Nucleus accumbens (tissue), 56 donors: ENCODE data around the gene IL36RN.
A peak's percentile ranks its signal among the peaks of the same experiment; 100 is the strongest.
"Not testable (repeated sequence)": the region's sequence is repeated elsewhere in the genome, so short reads cannot be mapped to it uniquely, and the experiment has no call there.

Experiments
- DNase-seq, 56 donors: peaks; one replicate each; lab custom pipeline; 2025; lab: John Stamatoyannopoulos, UW

The IL36RN gene

GRCh38 chr2:113096842-113097618, 38.0 kb downstream of the IL36RN start:
- not testable (repeated sequence) for DNase-seq

GRCh38 chr2:113098041-113098440, 39.0 kb downstream of the IL36RN start:
- no peak for DNase-seq

- DNase-seq = no peak
These were observed 39.5 kb downstream of the IL36RN start for GRCh38 chr2:113098532-113098931.

GRCh38 chr2:113102133-113102532, 43.1 kb downstream of the IL36RN start:
- no peak for DNase-seq

- no peak for DNase-seq
These were observed 44.3 kb downstream of the IL36RN start for GRCh38 chr2:113103277-113103676.

GRCh38 chr2:113104054-113104611, 45.1 kb downstream of the IL36RN start:
- DNase-seq = peak in 12 of 56 donors; percentile 7 to 67 (median 11)

GRCh38 chr2:113105047-113105785, 46.2 kb downstream of the IL36RN start:
- DNase-seq = no peak

- DNase-seq = no peak
These were observed 52.1 kb downstream of the IL36RN start for GRCh38 chr2:113111121-113111520.

- DNase-seq = no peak
These were observed 52.9 kb downstream of the IL36RN start for GRCh38 chr2:113111823-113112287.

GRCh38 chr2:113112441-113112840, 53.4 kb downstream of the IL36RN start:
- no peak for DNase-seq

GRCh38 chr2:113112871-113113270, 53.9 kb downstream of the IL36RN start:
- DNase-seq = no peak

- no peak for DNase-seq
These were observed 54.8 kb downstream of the IL36RN start for GRCh38 chr2:113113807-113114206.
